HUES6 (cell line): ENCODE measurements around the gene EPHA1.
A peak's percentile ranks its signal among the peaks of the same experiment; 100 is the strongest.

Source experiments
- H3K27ac ChIP-seq: 2 replicates; pipeline ENCODE4 v1.7.0; 2013; ENCODE audit warnings: low read depth, mild to moderate bottlenecking, low read length, inconsistent platforms
- H3K27me3 ChIP-seq: 2 replicates; pipeline ENCODE4 v1.6.1; 2013; ENCODE audit warnings: low read length; ENCODE audit not compliant: control insufficient read depth, insufficient read depth
- H3K36me3 ChIP-seq: 2 replicates; pipeline ENCODE4 v1.6.1; 2013; ENCODE audit warnings: low read length; ENCODE audit not compliant: control insufficient read depth, insufficient read depth
- H3K4me1 ChIP-seq: 2 replicates; pipeline ENCODE4 v1.6.1; 2013; ENCODE audit warnings: low read length; ENCODE audit not compliant: control insufficient read depth, insufficient read depth
- H3K4me3 ChIP-seq: 2 replicates; pipeline ENCODE4 v1.5.1; 2013; ENCODE audit warnings: low read depth, low read length
- H3K9ac ChIP-seq: one replicate; pipeline ENCODE4 v1.6.1; 2013; ENCODE audit warnings: mild to moderate bottlenecking, low read length
- H3K9me3 ChIP-seq: 2 replicates; pipeline ENCODE4 v1.6.1; 2013; ENCODE audit warnings: low read depth, low read length; ENCODE audit not compliant: control insufficient read depth, insufficient read depth

Gene EPHA1

GRCh38 chr7:143380260-143380645, 28.4 kb downstream of the EPHA1 start:
- H3K27ac ChIP-seq: peak overlapping the region; percentile 99
- H3K4me3 ChIP-seq: peak overlapping the region; percentile 82
- peaks cover 37% of the 10 kb centered on the region for H3K4me1 ChIP-seq
- no peaks in the 10 kb centered on the region for H3K27me3 ChIP-seq
- H3K36me3 ChIP-seq: peaks cover 32% of the 10 kb centered on the region
- peak overlapping the region; percentile 96 for H3K9ac ChIP-seq
- H3K9me3 ChIP-seq: no peaks in the 10 kb centered on the region

GRCh38 chr7:143379611-143380259, 28.9 kb downstream of the EPHA1 start:
- H3K4me3 ChIP-seq: peak overlapping the region; percentile 82
- no peaks in the 10 kb centered on the region for H3K27me3 ChIP-seq
- H3K27ac ChIP-seq: no peak overlapping the region
- H3K9me3 ChIP-seq: no peaks in the 10 kb centered on the region
- peaks cover 39% of the 10 kb centered on the region for H3K4me1 ChIP-seq
- H3K9ac ChIP-seq: peak overlapping the region; percentile 96
- peaks cover 27% of the 10 kb centered on the region for H3K36me3 ChIP-seq

- Histone ChIP-seq H3K36me3 (no peaks in the 10 kb centered on the region), H3K4me1 (peaks cover 41% of the 10 kb centered on the region), H3K27ac (no peak overlapping the region), H3K27me3 (no peaks in the 10 kb centered on the region), H3K4me3 (no peak overlapping the region), H3K9me3 (no peaks in the 10 kb centered on the region), H3K9ac (no peak overlapping the region)
These were observed 32.3 kb downstream of the EPHA1 start for GRCh38 chr7:143376396-143376795.

- Histone ChIP-seq H3K36me3 (no peaks in the 10 kb centered on the region), H3K4me3 (no peak overlapping the region), H3K27me3 (no peaks in the 10 kb centered on the region), H3K4me1 (peaks cover 47% of the 10 kb centered on the region), H3K9ac (no peak overlapping the region), H3K9me3 (no peaks in the 10 kb centered on the region), H3K27ac (no peak overlapping the region)
These were observed 33.2 kb downstream of the EPHA1 start for GRCh38 chr7:143375298-143376034.

- Histone ChIP-seq H3K9me3 (no peaks in the 10 kb centered on the region), H3K4me3 (no peak overlapping the region), H3K4me1 (peaks cover 52% of the 10 kb centered on the region), H3K9ac (no peak overlapping the region), H3K36me3 (no peaks in the 10 kb centered on the region), H3K27ac (no peak overlapping the region), H3K27me3 (no peaks in the 10 kb centered on the region)
These were observed 34.1 kb downstream of the EPHA1 start for GRCh38 chr7:143374561-143374960.

- H3K4me1 ChIP-seq: peaks cover 51% of the 10 kb centered on the region
These were observed 35.3 kb downstream of the EPHA1 start for GRCh38 chr7:143373255-143373794.

GRCh38 chr7:143372070-143372469, 36.6 kb downstream of the EPHA1 start:
- Histone ChIP-seq H3K9me3 (no peaks in the 10 kb centered on the region), H3K36me3 (no peaks in the 10 kb centered on the region), H3K27ac (no peak overlapping the region), H3K27me3 (no peaks in the 10 kb centered on the region), H3K9ac (no peak overlapping the region), H3K4me1 (peaks cover 53% of the 10 kb centered on the region), H3K4me3 (no peak overlapping the region)

More at GRCh38 chr7:143373255-143373794, 35.3 kb downstream of the EPHA1 start:
- Histone ChIP-seq H3K27ac (no peak overlapping the region), H3K9ac (no peak overlapping the region), H3K36me3 (no peaks in the 10 kb centered on the region), H3K9me3 (no peaks in the 10 kb centered on the region), H3K27me3 (no peaks in the 10 kb centered on the region), H3K4me3 (no peak overlapping the region)

GRCh38 chr7:143369678-143370651, 38.7 kb downstream of the EPHA1 start:
- no peaks in the 10 kb centered on the region for H3K36me3 ChIP-seq
- H3K27me3 ChIP-seq: peaks cover 7% of the 10 kb centered on the region; the same call in 1 of the 2 replicates
- peak overlapping the region; percentile 35 for H3K9ac ChIP-seq
- H3K9me3 ChIP-seq: no peaks in the 10 kb centered on the region
- H3K27ac ChIP-seq: peak overlapping the region; percentile 6; the same call in 1 of the 2 replicates
- H3K4me3 ChIP-seq: peak overlapping the region; percentile 12; the same call in 1 of the 2 replicates
- peaks cover 47% of the 10 kb centered on the region for H3K4me1 ChIP-seq

GRCh38 chr7:143368387-143368786, 40.3 kb downstream of the EPHA1 start:
- Histone ChIP-seq H3K27ac (no peak overlapping the region), H3K36me3 (no peaks in the 10 kb centered on the region), H3K4me3 (no peak overlapping the region), H3K9ac (no peak overlapping the region), H3K27me3 (peaks cover 22% of the 10 kb centered on the region), H3K9me3 (no peaks in the 10 kb centered on the region), H3K4me1 (peaks cover 37% of the 10 kb centered on the region)

- no peaks in the 10 kb centered on the region for H3K36me3 ChIP-seq
- no peak overlapping the region for H3K4me3 ChIP-seq
- H3K27ac ChIP-seq: no peak overlapping the region
These were observed 40.7 kb downstream of the EPHA1 start for GRCh38 chr7:143367972-143368371.

More at GRCh38 chr7:143367972-143368371, 40.7 kb downstream of the EPHA1 start:
- no peaks in the 10 kb centered on the region for H3K9me3 ChIP-seq
- H3K4me1 ChIP-seq: peaks cover 39% of the 10 kb centered on the region
- H3K9ac ChIP-seq: no peak overlapping the region
- peaks cover 26% of the 10 kb centered on the region for H3K27me3 ChIP-seq
